IMR-90 (cell line): ENCODE measurements around the gene FAM131B. TPM values are rescaled to one million over a fixed set of nuclear protein-coding genes. Genes with fewer than 3 reads are reported as not detected.

ENCODE experiments used
- ATAC-seq: fragments of 200-7000 bp; cut with Tn5 transposase; 2 replicates; pipeline ENCODE4 v1.9.1; 2020; ENCODE audit warnings: low read depth, mild to moderate bottlenecking, moderate library complexity
- BruUV-seq: library from RNA; stranded (reverse); fragments of 400-500 nt; replicated peaks from 2 replicates; lab custom pipeline; 2021; lab: Mats Ljungman, UMichigan
- CTCF ChIA-PET: fragments of 300-600 bp; formaldehyde crosslinking; extraction: SDS; loops from one replicate; lab custom pipeline; 2021; ENCODE audit warnings: antibody characterized with exemption; lab: Yijun Ruan, JAX
- POLR2A ChIA-PET: fragments of 300-600 bp; sonication (Branson Sonifier 250); formaldehyde crosslinking; loops from one replicate; lab custom pipeline; 2022; ENCODE audit warnings: antibody characterized with exemption; ENCODE audit not compliant: unreplicated experiment; lab: Charles Lee
- DNase-seq: peaks from one replicate; pipeline ENCODE4 v3.0.0; 2013
- H2AFZ ChIP-seq: replicated peaks from 2 replicates; pipeline ENCODE3; 2013; ENCODE audit warnings: low read length, mild to moderate bottlenecking; ENCODE audit not compliant: poor library complexity
- H2AK5ac ChIP-seq: 2 replicates; pipeline ENCODE4 v1.6.1; 2013; ENCODE audit warnings: low read depth, low read length, inconsistent platforms
- H2AK9ac ChIP-seq: replicated peaks from 2 replicates; pipeline ENCODE3; 2013; ENCODE audit warnings: mild to moderate bottlenecking, low read depth, low read length, moderate library complexity; ENCODE audit not compliant: poor library complexity
- H2BK120ac ChIP-seq: 2 replicates; pipeline ENCODE4 v1.6.1; 2013; ENCODE audit warnings: low read depth, low read length, inconsistent platforms
- H2BK15ac ChIP-seq: 3 replicates; pipeline ENCODE4 v1.6.1; 2013; ENCODE audit warnings: low read depth, low read length, inconsistent platforms
- H2BK20ac ChIP-seq: 2 replicates; pipeline ENCODE4 v1.6.1; 2013; ENCODE audit warnings: low read depth, mild to moderate bottlenecking, inconsistent platforms, low read length, moderate library complexity
- H2BK5ac ChIP-seq: 2 replicates; pipeline ENCODE4 v1.6.1; 2013; ENCODE audit warnings: mild to moderate bottlenecking, low read depth, low read length, inconsistent platforms; ENCODE audit not compliant: poor library complexity, severe bottlenecking
- H3K14ac ChIP-seq: replicated peaks from 2 replicates; pipeline ENCODE4 v1.6.1; 2013; ENCODE audit warnings: low read depth, low read length, inconsistent platforms
- H3K18ac ChIP-seq: 2 replicates; pipeline ENCODE4 v1.6.1; 2013; ENCODE audit warnings: low read depth, low read length, control low read depth
- H3K23ac ChIP-seq: 2 replicates; pipeline ENCODE4 v1.6.1; 2013; ENCODE audit warnings: low read depth, low read length, inconsistent platforms
- H3K27ac ChIP-seq: 2 replicates; pipeline ENCODE4 v1.5.1; 2013; ENCODE audit warnings: mild to moderate bottlenecking, control low read depth, low read length; ENCODE audit not compliant: insufficient read depth
- H3K27me3 ChIP-seq: 2 replicates; pipeline ENCODE4 v1.6.1; 2013; ENCODE audit warnings: low read length; ENCODE audit not compliant: control insufficient read depth, insufficient read depth
- H3K36me3 ChIP-seq: 2 replicates; pipeline ENCODE4 v1.6.1; 2013; ENCODE audit warnings: low read length, mixed read lengths; ENCODE audit not compliant: control insufficient read depth, insufficient read depth
- H3K4ac ChIP-seq: 2 replicates; pipeline ENCODE4 v1.6.1; 2013; ENCODE audit warnings: low read depth, low read length, inconsistent platforms
- H3K4me1 ChIP-seq: 2 replicates; pipeline ENCODE4 v1.6.1; 2013; ENCODE audit warnings: low read length, mixed read lengths; ENCODE audit not compliant: control insufficient read depth, insufficient read depth
- H3K4me2 ChIP-seq: 2 replicates; pipeline ENCODE4 v1.6.1; 2013; ENCODE audit warnings: low read depth, mild to moderate bottlenecking, control low read depth, low read length, moderate library complexity
- H3K4me3 ChIP-seq: 2 replicates; pipeline ENCODE4 v1.5.1; 2013; ENCODE audit warnings: low read depth, mild to moderate bottlenecking, control low read depth, low read length, moderate library complexity; ENCODE audit not compliant: insufficient read depth
- H3K56ac ChIP-seq: 2 replicates; pipeline ENCODE4 v1.6.1; 2013; ENCODE audit warnings: low read length, inconsistent platforms; ENCODE audit not compliant: insufficient read depth; ENCODE audit errors: extremely low read depth
- H3K79me1 ChIP-seq, 2 experiments: 2 replicates each; pipeline ENCODE4 v1.6.1; 2013; ENCODE audit warnings: low read length in 2 of 2, inconsistent platforms in 1 of 2, low read depth in 1 of 2
- H3K9ac ChIP-seq: 2 replicates; pipeline ENCODE4 v1.6.1; 2013; ENCODE audit warnings: low read depth, low read length, control low read depth
- H3K9me1 ChIP-seq: 2 replicates; pipeline ENCODE4 v1.6.1; 2013; ENCODE audit warnings: low read length, inconsistent platforms; ENCODE audit not compliant: insufficient read depth
- H3K9me3 ChIP-seq: 2 replicates; pipeline ENCODE4 v1.6.1; 2013; ENCODE audit warnings: low read length; ENCODE audit not compliant: control insufficient read depth, insufficient read depth
- H4K20me1 ChIP-seq: 2 replicates; pipeline ENCODE4 v1.6.1; 2013; ENCODE audit warnings: low read length, inconsistent platforms; ENCODE audit not compliant: insufficient read depth
- H4K5ac ChIP-seq: 2 replicates; pipeline ENCODE4 v1.6.1; 2013; ENCODE audit warnings: mild to moderate bottlenecking, low read depth, low read length, control low read depth
- H4K8ac ChIP-seq, 2 experiments: 2 replicates each; pipeline ENCODE4 v1.6.1; 2013; ENCODE audit warnings: low read depth in 2 of 2, low read length in 2 of 2, control low read depth in 1 of 2, inconsistent platforms in 1 of 2
- H4K91ac ChIP-seq: 2 replicates; pipeline ENCODE4 v1.6.1; 2013; ENCODE audit warnings: low read depth, low read length, inconsistent platforms; ENCODE audit not compliant: insufficient read depth
- BHLHE40 ChIP-seq: fragments of 150-350 bp; IDR thresholded peaks from 2 replicates; pipeline ENCODE4 v1.6.1; 2016; ENCODE audit warnings: mild to moderate bottlenecking, low read depth, low read length
- CEBPB ChIP-seq: IDR thresholded peaks from 2 replicates; pipeline ENCODE4 v1.6.1; 2012; ENCODE audit warnings: low read depth, low read length, improper control_type of control experiment
- ELK1 ChIP-seq: fragments of 150-350 bp; IDR thresholded peaks from 2 replicates; pipeline ENCODE4 v1.6.1; 2016; ENCODE audit warnings: low read depth, mild to moderate bottlenecking, low read length, moderate library complexity, borderline replicate concordance
- FOS ChIP-seq: fragments of 150-350 bp; IDR thresholded peaks from 2 replicates; pipeline ENCODE4 v1.6.1; 2016; ENCODE audit warnings: low read depth, low read length
- MXI1 ChIP-seq: IDR thresholded peaks from 2 replicates; pipeline ENCODE4 v1.6.1; 2012; ENCODE audit warnings: low read depth, mild to moderate bottlenecking, low read length, moderate library complexity, borderline replicate concordance
- NFE2L2 ChIP-seq: fragments of 150-350 bp; IDR thresholded peaks from 2 replicates; pipeline ENCODE4 v1.6.1; 2016; ENCODE audit warnings: low read depth, mild to moderate bottlenecking, low read length
- RFX5 ChIP-seq: IDR thresholded peaks from 2 replicates; pipeline ENCODE4 v1.8.0; 2012; ENCODE audit warnings: low read depth, mild to moderate bottlenecking, low read length, moderate library complexity
- SMC3 ChIP-seq: fragments of 150-350 bp; IDR thresholded peaks from 2 replicates; pipeline ENCODE4 v1.6.1; 2016; ENCODE audit warnings: low read depth, mild to moderate bottlenecking, antibody characterized with exemption, low read length, moderate library complexity
- USF2 ChIP-seq: fragments of 150-350 bp; IDR thresholded peaks from 2 replicates; pipeline ENCODE4 v1.6.1; 2017; ENCODE audit warnings: mild to moderate bottlenecking, antibody characterized with exemption, low read length, low read depth
- WGBS, 2 experiments: methylation state at CpG; one replicate each; pipeline versions ENCODE4 v1.1.5 to v1.1.7; 2013; ENCODE audit warnings: missing lambda C conversion rate in 2 of 2; ENCODE audit not compliant: insufficient read length in 1 of 2; ENCODE audit errors: extremely low coverage in 2 of 2; 5-methylcytosine and 5-hydroxymethylcytosine counted together
- dilution Hi-C: fragments of 300-500 bp; cut with HindIII; formaldehyde crosslinking; loops from one replicate; pipeline ENCODE4 v1.14.3; 2018; ENCODE audit warnings: low sequenced_read_pairs; ENCODE audit not compliant: unreplicated experiment
- in situ Hi-C: fragments of 300-500 bp; cut with MboI; formaldehyde crosslinking; loops from 3 replicates; pipeline ENCODE4 v1.14.3; 2019; ENCODE audit warnings: low sequenced_read_pairs, inconsistent platforms, mixed read lengths
- intact Hi-C: fragments of 100-400 bp; cut with micrococcal nuclease; formaldehyde crosslinking; loops from 2 replicates; pipeline ENCODE4 v1.10.0; 2022
- polyA plus RNA-seq, 3 experiments: library from polyadenylated mRNA; depleted of rRNA; stranded (reverse); fragments of >200 nt; gene quantifications; 2 replicates each; pipeline ENCODE4 v1.2.3, GENCODE V29; 2012; ENCODE audit warnings: low replicate concordance in 1 of 3
- total RNA-seq: library from RNA; depleted of rRNA; stranded (reverse); fragments of >200 nt; gene quantifications from 2 replicates; pipeline ENCODE4 v1.2.3, GENCODE V29; 2012

The FAM131B gene
- total and polyA plus RNA-seq, 2 of the 4 experiments (the other 2 are of a cell fraction), result 3.4 to 4.3 TPM

GRCh38 chr7:143408252-143408685 is 45.8 kb upstream of the FAM131B start:
- Histone ChIP-seq H3K14ac (no peak overlapping the region), H3K9ac (no peak overlapping the region), H2BK20ac (no peak overlapping the region), H3K9me3 (no peaks in the 10 kb centered on the region), H2BK120ac (no peak overlapping the region), H4K91ac (no peak overlapping the region), H3K27ac (no peak overlapping the region), H4K8ac (no peak overlapping the region), H4K20me1 (no peaks in the 10 kb centered on the region), H3K18ac (no peak overlapping the region), H3K9me1 (no peaks in the 10 kb centered on the region), H3K4me1 (peaks cover 12% of the 10 kb centered on the region; the same call in 1 of the 2 replicates), H3K79me1 (no peaks in the 10 kb centered on the region), H2BK15ac (no peak overlapping the region), H3K56ac (no peak overlapping the region), H3K27me3 (no peaks in the 10 kb centered on the region; the same call in 1 of the 2 replicates), H3K4ac (no peak overlapping the region), H2AK5ac (no peak overlapping the region), H3K4me3 (no peak overlapping the region), H3K36me3 (no peaks in the 10 kb centered on the region), H2BK5ac (no peak overlapping the region), H3K4me2 (no peak overlapping the region), H3K23ac (no peak overlapping the region), H2AK9ac (no peak overlapping the region), H4K5ac (no peak overlapping the region), H2AFZ (no peak overlapping the region)
- TF ChIP-seq NFE2L2 (no peak), BHLHE40 (no peak), MXI1 (no peak), RFX5 (no peak), ELK1 (no peak), SMC3 (no peak), FOS (no peak), CEBPB (no peak), USF2 (no peak)
- no peak for DNase-seq
- no CpG with 5 or more reads among the region's 20 CpGs for WGBS, 2 experiments
- intact Hi-C loops (no loop called here), in situ Hi-C loops (no loop called here), dilution Hi-C loops (no loop called here)
- ChIA-PET CTCF (interaction anchor here (1.5 kb wide), 1 partner anchor 9 kb away, joined by 5 read pairs; no protein-coding TSS in a partner anchor), POLR2A (no interaction called here)
- BruUV-seq, result no TSS peak
- no peak for ATAC-seq
